K562 (cell line): Measurements from ENCODE around the gene NUDT5. TPM values are rescaled to one million over a fixed set of nuclear protein-coding genes. Genes with fewer than 3 reads are reported as not detected.

Experiments used
- ARHGAP35 ChIP-seq: fragments of 450-650 bp; IDR thresholded peaks from 2 replicates; pipeline ENCODE4 v1.6.1; 2018; ENCODE audit not compliant: partially characterized antibody
- ATF7 ChIP-seq: fragments of 450-650 bp; IDR thresholded peaks from 2 replicates; pipeline ENCODE4 v1.7.1; 2014; ENCODE audit warnings: mild to moderate bottlenecking, moderate library complexity
- CBX2 ChIP-seq: fragments of 200-600 bp; sonication (generic); IDR thresholded peaks from one replicate; pipeline ENCODE4 v1.6.1; 2012; ENCODE audit warnings: mild to moderate bottlenecking, low read length, inconsistent platforms; ENCODE audit not compliant: insufficient read depth, poor library complexity, severe bottlenecking
- CCNT2 ChIP-seq: IDR thresholded peaks from 2 replicates; pipeline ENCODE4 v1.6.1; 2011; ENCODE audit warnings: borderline replicate concordance, low read depth, mild to moderate bottlenecking, moderate library complexity, mixed read lengths, low read length; ENCODE audit not compliant: insufficient read length; ENCODE audit errors: extremely low read depth
- HDAC8 ChIP-seq: fragments of 450-650 bp; IDR thresholded peaks from 2 replicates; pipeline ENCODE4 v1.6.1; 2016; ENCODE audit warnings: mild to moderate bottlenecking, missing genetic modification characterization, moderate library complexity, missing compliant biosample characterization
- HES1 ChIP-seq: fragments of 450-650 bp; IDR thresholded peaks from 2 replicates; pipeline ENCODE4 v1.6.1; 2016; ENCODE audit warnings: low read depth, mild to moderate bottlenecking, moderate library complexity
- HINFP ChIP-seq: fragments of 450-650 bp; conservative IDR thresholded peaks from 2 replicates; pipeline ENCODE4 v1.6.1; 2016; ENCODE audit warnings: missing genetic modification characterization, low read depth, mild to moderate bottlenecking, control low read depth, missing compliant biosample characterization
- MCM2 ChIP-seq: fragments of 450-650 bp; IDR thresholded peaks from 2 replicates; pipeline ENCODE4 v1.6.1; 2017; ENCODE audit warnings: low read depth, mild to moderate bottlenecking
- MXD1 ChIP-seq: fragments of 250-450 bp; sonication (Bioruptor Pico); IDR thresholded peaks from 2 replicates; pipeline ENCODE4 v1.8.0; 2021; ENCODE audit warnings: borderline replicate concordance, mild to moderate bottlenecking, moderate library complexity; ENCODE audit not compliant: poor library complexity, severe bottlenecking
- POLR2G ChIP-seq: fragments of 200-400 bp; formaldehyde crosslinking; IDR thresholded peaks from 2 replicates; pipeline ENCODE4 v1.6.1; 2017; ENCODE audit warnings: low read depth, mild to moderate bottlenecking, antibody characterized with exemption, low read length, moderate library complexity
- POLR3A ChIP-seq: IDR thresholded peaks from 2 replicates; pipeline ENCODE4 v1.6.1; 2011; ENCODE audit warnings: borderline replicate concordance, mild to moderate bottlenecking, moderate library complexity; ENCODE audit not compliant: insufficient read length, insufficient read depth; ENCODE audit errors: extremely low read depth
- RAD21 ChIP-seq, 2 experiments: fragments of 250-450 bp in 1 of 2; fragments of 450-650 bp in 1 of 2; sonication (Bioruptor Pico) in 1 of 2; formaldehyde crosslinking in 1 of 2; IDR thresholded peaks in 1 of 2; conservative IDR thresholded peaks in 1 of 2; 2 replicates each; pipeline versions ENCODE4 v1.4.0 to v1.8.0; 2020 to 2022; ENCODE audit warnings: mild to moderate bottlenecking in 2 of 2, moderate library complexity in 1 of 2
- TBP ChIP-seq: optimal IDR thresholded peaks from 2 replicates; pipeline ENCODE3; 2011; ENCODE audit warnings: low read depth, low read length, improper control_type of control experiment
- TEAD1 ChIP-seq, 2 experiments: fragments of 450-650 bp in 1 of 2; sonication (generic) in 1 of 2; formaldehyde crosslinking; IDR thresholded peaks; 2 replicates each; pipeline versions ENCODE4 v1.4.0 to v1.8.0; 2020 to 2022; ENCODE audit warnings: mild to moderate bottlenecking in 2 of 2, missing genetic modification reagents in 1 of 2
- ZBTB1 ChIP-seq: sonication (generic); formaldehyde crosslinking; IDR thresholded peaks from 2 replicates; pipeline ENCODE4 v1.8.1; 2023; ENCODE audit warnings: missing genetic modification reagents, low read depth, mild to moderate bottlenecking, borderline replicate concordance
- ZFP30 ChIP-seq: fragments of 250-450 bp; sonication (Bioruptor Pico); IDR thresholded peaks from 2 replicates; pipeline ENCODE4 v1.8.0; 2022; ENCODE audit warnings: moderate library complexity, mild to moderate bottlenecking, inconsistent platforms, borderline replicate concordance
- ZNF511 ChIP-seq: sonication (generic); formaldehyde crosslinking; IDR thresholded peaks from 2 replicates; pipeline ENCODE4 v1.8.0; 2022; ENCODE audit warnings: mild to moderate bottlenecking, missing genetic modification reagents
- polyA plus RNA-seq, 8 experiments: library from polyadenylated mRNA; depleted of rRNA in 4 of 8; stranded (reverse) in 5 of 8; unstranded in 3 of 8; fragments of >200 nt; fragmentation: Nextera tagmentation in 2 of 8; fragmentation: Illumina TruSeq in 1 of 8; extraction: Ambion mirVana in 2 of 8; extraction: Trizol in 1 of 8; gene quantifications; 2 replicates each; pipeline versions ENCODE4 v1.2.1 to v1.2.3, GENCODE V29; 2011 to 2014; ENCODE audit warnings: inconsistent platforms in 1 of 8, missing spikeins in 1 of 8
- total RNA-seq, 7 experiments: library from RNA; depleted of rRNA in 6 of 7; stranded (reverse); fragments of >200 nt in 6 of 7; fragmentation: Illumina TruSeq in 2 of 7; extraction: Trizol in 2 of 7; gene quantifications; 2 replicates each; pipeline versions ENCODE4 v1.2.1 to v1.2.3, GENCODE V29; 2011 to 2021; ENCODE audit warnings: low replicate concordance in 1 of 7
- TF ChIP-seq, protein P1 (sequence below): fragments of 250-450 bp; sonication (Bioruptor Pico); IDR thresholded peaks from 2 replicates; pipeline ENCODE4 v1.4.0; 2020; ENCODE audit warnings: borderline replicate concordance
- TF ChIP-seq, protein P2 (sequence below): sonication (generic); formaldehyde crosslinking; IDR thresholded peaks from 2 replicates; pipeline ENCODE4 v1.8.1; 2023; ENCODE audit warnings: mild to moderate bottlenecking, missing genetic modification reagents
- TF ChIP-seq, protein P3 (sequence below): IDR thresholded peaks from 2 replicates; pipeline ENCODE4 v1.6.1; 2011; ENCODE audit not compliant: insufficient read length; ENCODE audit errors: extremely low read depth

Gene NUDT5
- total and polyA plus RNA-seq, 9 of the 15 experiments (the other 6 are each of a cell fraction or from before 2014, with no cell fraction given), result 87.7 to 422 (median 186) TPM

GRCh38 chr10:12194752-12195271 is 879 bp downstream of the NUDT5 start (continued):
- TF ChIP-seq MCM2 (no peak), MXD1 (CRISPR knock-in tag) (no peak), TBP (peak; percentile 80), CCNT2 (no peak), TEAD1 (CRISPR knock-in tag; IDR thresholded peaks at IDR 0.05) (no peak), ZNF511 (CRISPR knock-in tag) (no peak), POLR2G (no peak), POLR3A (peak; percentile 66), HES1 (no peak; the same call in 1 of the 2 replicates), RAD21 (CRISPR knock-in tag; conservative IDR thresholded peaks at IDR 0.05 in 1 of 2, IDR thresholded peaks at IDR 0.05 in 1 of 2) (no peak), HINFP (tag) (no peak), ATF7 (no peak), ZFP30 (no peak), ZBTB1 (CRISPR knock-in tag) (no peak), ARHGAP35 (no peak), CBX2 (no peak), HDAC8 (no peak)
- TF ChIP-seq, protein P1, sequence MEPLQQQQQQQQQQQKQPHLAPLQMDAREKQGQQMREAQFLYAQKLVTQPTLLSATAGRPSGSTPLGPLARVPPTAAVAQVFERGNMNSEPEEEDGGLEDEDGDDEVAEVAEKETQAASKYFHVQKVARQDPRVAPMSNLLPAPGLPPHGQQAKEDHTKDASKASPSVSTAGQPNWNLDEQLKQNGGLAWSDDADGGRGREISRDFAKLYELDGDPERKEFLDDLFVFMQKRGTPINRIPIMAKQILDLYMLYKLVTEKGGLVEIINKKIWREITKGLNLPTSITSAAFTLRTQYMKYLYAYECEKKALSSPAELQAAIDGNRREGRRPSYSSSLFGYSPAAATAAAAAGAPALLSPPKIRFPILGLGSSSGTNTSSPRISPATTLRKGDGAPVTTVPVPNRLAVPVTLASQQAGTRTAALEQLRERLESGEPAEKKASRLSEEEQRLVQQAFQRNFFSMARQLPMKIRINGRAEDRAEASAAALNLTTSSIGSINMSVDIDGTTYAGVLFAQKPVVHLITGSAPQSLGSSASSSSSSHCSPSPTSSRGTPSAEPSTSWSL (CRISPR knock-in tag), result no peak
- TF ChIP-seq, protein P2, sequence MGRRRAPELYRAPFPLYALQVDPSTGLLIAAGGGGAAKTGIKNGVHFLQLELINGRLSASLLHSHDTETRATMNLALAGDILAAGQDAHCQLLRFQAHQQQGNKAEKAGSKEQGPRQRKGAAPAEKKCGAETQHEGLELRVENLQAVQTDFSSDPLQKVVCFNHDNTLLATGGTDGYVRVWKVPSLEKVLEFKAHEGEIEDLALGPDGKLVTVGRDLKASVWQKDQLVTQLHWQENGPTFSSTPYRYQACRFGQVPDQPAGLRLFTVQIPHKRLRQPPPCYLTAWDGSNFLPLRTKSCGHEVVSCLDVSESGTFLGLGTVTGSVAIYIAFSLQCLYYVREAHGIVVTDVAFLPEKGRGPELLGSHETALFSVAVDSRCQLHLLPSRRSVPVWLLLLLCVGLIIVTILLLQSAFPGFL, result no peak
- TF ChIP-seq, protein P3, sequence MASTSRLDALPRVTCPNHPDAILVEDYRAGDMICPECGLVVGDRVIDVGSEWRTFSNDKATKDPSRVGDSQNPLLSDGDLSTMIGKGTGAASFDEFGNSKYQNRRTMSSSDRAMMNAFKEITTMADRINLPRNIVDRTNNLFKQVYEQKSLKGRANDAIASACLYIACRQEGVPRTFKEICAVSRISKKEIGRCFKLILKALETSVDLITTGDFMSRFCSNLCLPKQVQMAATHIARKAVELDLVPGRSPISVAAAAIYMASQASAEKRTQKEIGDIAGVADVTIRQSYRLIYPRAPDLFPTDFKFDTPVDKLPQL, result no peak
